ENCODE measurements around the gene AFG3L2. TPM values are rescaled to one million over a fixed set of nuclear protein-coding genes. Genes with fewer than 3 reads are reported as not detected.

AFG3L2 gene
- total RNA-seq, 1 experiment from 2014 or later, result 73.5 TPM

DNA sequence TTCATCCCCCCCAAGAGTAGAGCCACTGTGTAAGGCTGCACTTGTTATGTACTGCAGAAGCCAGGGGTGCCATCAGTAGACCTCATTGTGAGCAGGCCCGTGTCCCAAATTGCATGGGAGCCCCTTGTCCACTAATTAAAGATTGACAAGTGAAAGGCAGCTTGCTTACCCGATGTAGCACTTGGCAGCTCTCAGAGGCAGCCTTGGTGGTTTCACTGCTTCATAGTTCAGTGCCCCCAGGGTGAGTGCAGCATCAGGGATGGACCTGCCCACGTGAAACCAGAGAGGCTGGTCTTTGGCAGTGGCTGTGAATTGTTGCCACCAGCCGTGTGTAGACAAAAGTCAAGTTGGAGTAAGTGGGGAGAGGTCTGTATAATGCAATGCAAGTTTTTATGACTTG, 55.7 kb downstream of the AFG3L2 start:
- Histone ChIP-seq H2AFZ (ENCODE audit: low read length) (no peak overlapping the region), H4K20me1 (ENCODE audit: control insufficient read depth, insufficient read depth, insufficient read length) (no peaks in the 10 kb centered on the region), H2BK12ac (ENCODE audit: insufficient read length, low read depth, low read length) (no peak overlapping the region), H2BK120ac (ENCODE audit: low read depth, low read length, poor library complexity, severe bottlenecking) (no peak overlapping the region), H3K23ac (ENCODE audit: insufficient read length, low read depth, low read length) (no peak overlapping the region), H3K9me3 (ENCODE audit: control insufficient read depth, low read depth, low read length) (no peaks in the 10 kb centered on the region), H3K9ac (ENCODE audit: extremely low read depth, insufficient read length, low read length) (no peak overlapping the region), H2BK5ac (ENCODE audit: insufficient read length, low read length) (peak overlapping the region; percentile 51), H4K5ac (ENCODE audit: insufficient read length, low read depth, low read length) (no peak overlapping the region), H4K91ac (ENCODE audit: insufficient read length, low read depth, low read length) (no peak overlapping the region), H3K18ac (ENCODE audit: insufficient read length, low read depth, low read length) (no peak overlapping the region), H3K4me1 (ENCODE audit: insufficient read depth, low read length) (no peaks in the 10 kb centered on the region), H2BK20ac (ENCODE audit: low read depth, low read length, poor library complexity, severe bottlenecking) (no peak overlapping the region), H3K79me1 (ENCODE audit: insufficient read depth, low read depth, low read length, poor library complexity, severe bottlenecking) (no peaks in the 10 kb centered on the region), H3K23me2 (ENCODE audit: insufficient read length, low read depth, low read length, poor library complexity, severe bottlenecking) (no peaks in the 10 kb centered on the region), H3K27me3 (ENCODE audit: insufficient read depth, low read length) (no peaks in the 10 kb centered on the region), H3K14ac (ENCODE audit: insufficient read depth, low read length) (no peak overlapping the region), H2BK15ac (ENCODE audit: low read depth, low read length) (no peak overlapping the region), H3K4me2 (ENCODE audit: insufficient read depth, insufficient read length, low read length) (no peak overlapping the region), H2AK5ac (ENCODE audit: insufficient read length, low read length) (no peak overlapping the region), H3K27ac (ENCODE audit: insufficient read length, low read depth, low read length) (no peak overlapping the region), H4K8ac (replicated peaks; ENCODE audit: insufficient read length, low read depth, low read length) (no peak overlapping the region), H3K4ac (ENCODE audit: low read depth, low read length) (no peak overlapping the region), H3K56ac (ENCODE audit: insufficient read length, low read depth, low read length) (no peak overlapping the region), H3K79me2 (ENCODE audit: insufficient read depth, low read length) (peaks cover 2% of the 10 kb centered on the region; the same call in 1 of the 2 replicates), H3T11ph (ENCODE audit: low read length) (no peak overlapping the region)
- Mint-ChIP-seq H3K27ac (peak overlapping the region in 1 of 3 experiments; percentile 48; a peak in 2 of 7 replicates), H3K4me1 (peaks cover 9 to 14% of the 10 kb centered on the region in 2 experiments; a peak in 3 of 4 replicates), H3K27me3 (ENCODE audit: low read depth) (no peaks in the 10 kb centered on the region), H3K9me3 (no peaks in the 10 kb centered on the region; a peak in 1 of 5 replicates), H3K4me3 (no peak overlapping the region), H3K36me3 (ENCODE audit: insufficient read depth in 1 of 3, low read depth in 3 of 3) (peaks cover 32 to 79% (median 41%) of the 10 kb centered on the region in 3 experiments; a peak in 6 of 7 replicates)
- no peak for DNase-seq
- TF ChIP-seq, protein P1, sequence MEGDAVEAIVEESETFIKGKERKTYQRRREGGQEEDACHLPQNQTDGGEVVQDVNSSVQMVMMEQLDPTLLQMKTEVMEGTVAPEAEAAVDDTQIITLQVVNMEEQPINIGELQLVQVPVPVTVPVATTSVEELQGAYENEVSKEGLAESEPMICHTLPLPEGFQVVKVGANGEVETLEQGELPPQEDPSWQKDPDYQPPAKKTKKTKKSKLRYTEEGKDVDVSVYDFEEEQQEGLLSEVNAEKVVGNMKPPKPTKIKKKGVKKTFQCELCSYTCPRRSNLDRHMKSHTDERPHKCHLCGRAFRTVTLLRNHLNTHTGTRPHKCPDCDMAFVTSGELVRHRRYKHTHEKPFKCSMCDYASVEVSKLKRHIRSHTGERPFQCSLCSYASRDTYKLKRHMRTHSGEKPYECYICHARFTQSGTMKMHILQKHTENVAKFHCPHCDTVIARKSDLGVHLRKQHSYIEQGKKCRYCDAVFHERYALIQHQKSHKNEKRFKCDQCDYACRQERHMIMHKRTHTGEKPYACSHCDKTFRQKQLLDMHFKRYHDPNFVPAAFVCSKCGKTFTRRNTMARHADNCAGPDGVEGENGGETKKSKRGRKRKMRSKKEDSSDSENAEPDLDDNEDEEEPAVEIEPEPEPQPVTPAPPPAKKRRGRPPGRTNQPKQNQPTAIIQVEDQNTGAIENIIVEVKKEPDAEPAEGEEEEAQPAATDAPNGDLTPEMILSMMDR (conservative IDR thresholded peaks at IDR 0.05), result no peak
- no CpG with 5 or more reads among the region's 4 CpGs for WGBS (ENCODE audit: extremely low coverage, insufficient read length, low lambda C conversion rate)
